Bronchial epithelial cell (primary cell): ENCODE results near the gene CNTN5. TPM values are rescaled to one million over a fixed set of nuclear protein-coding genes. Genes with fewer than 3 reads are reported as not detected.
A peak's percentile ranks its signal among the peaks of the same experiment; 100 is the strongest.

ENCODE experiments used
- DNase-seq: peaks from one replicate; pipeline ENCODE4 v3.0.0-alpha.2; 2010; ENCODE audit warnings: low read depth
- FAIRE-seq: peaks from 2 replicates; lab custom pipeline; 2011; peaks lifted over from hg19 to GRCh38; lab: Jason Lieb, UNC
- H3K27me3 ChIP-seq: 2 replicates; pipeline ENCODE4 v1.5.1; 2011; ENCODE audit warnings: low read length; ENCODE audit not compliant: control insufficient read depth, insufficient read depth
- H3K36me3 ChIP-seq: 2 replicates; pipeline ENCODE4 v1.5.1; 2011; ENCODE audit warnings: low read length; ENCODE audit not compliant: control insufficient read depth, insufficient read depth
- H3K4me3 ChIP-seq: 2 replicates; pipeline ENCODE4 v1.5.1; 2011; ENCODE audit warnings: mild to moderate bottlenecking, low read depth, low read length, control low read depth
- total RNA-seq: library from RNA; depleted of rRNA; stranded (reverse); fragments of >200 nt; gene quantifications from 2 replicates; pipeline ENCODE4 v1.2.1, GENCODE V29; 2014
- TF ChIP-seq, protein P1 (sequence below): IDR thresholded peaks from 2 replicates; pipeline ENCODE4 v1.5.1; 2011; ENCODE audit warnings: mild to moderate bottlenecking, moderate library complexity, low read length, control low read depth, inconsistent platforms; ENCODE audit not compliant: insufficient read depth, severe bottlenecking

CNTN5 gene
- total RNA-seq, 1 donor from 2014 or later, result not detected

DNA sequence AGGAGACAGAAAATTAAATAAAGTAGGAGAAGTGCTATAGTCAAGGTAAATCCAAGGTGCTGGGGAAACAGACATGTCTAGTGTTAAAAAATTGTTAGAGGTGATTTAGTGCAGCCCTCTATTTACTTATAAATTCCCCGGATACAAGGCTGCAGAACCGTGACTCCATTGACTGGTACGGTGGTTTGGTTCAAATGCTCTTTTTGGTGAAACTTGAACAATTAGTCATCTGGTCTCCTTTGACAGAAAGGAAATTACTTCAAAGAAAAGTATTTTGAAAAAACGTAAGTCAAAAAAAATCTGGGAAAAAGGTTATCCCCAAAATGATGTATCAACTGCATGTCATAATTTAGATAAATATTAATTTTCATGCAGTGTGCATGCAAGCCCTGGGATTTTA is 399.2 kb downstream of the CNTN5 start:
- FAIRE-seq (no peak), DNase-seq (peak; percentile 0)
- no peaks in the 10 kb centered on the region for H3K36me3 ChIP-seq
- H3K27me3 ChIP-seq, result no peaks in the 10 kb centered on the region
- no peak overlapping the region for H3K4me3 ChIP-seq
- TF ChIP-seq, protein P1, sequence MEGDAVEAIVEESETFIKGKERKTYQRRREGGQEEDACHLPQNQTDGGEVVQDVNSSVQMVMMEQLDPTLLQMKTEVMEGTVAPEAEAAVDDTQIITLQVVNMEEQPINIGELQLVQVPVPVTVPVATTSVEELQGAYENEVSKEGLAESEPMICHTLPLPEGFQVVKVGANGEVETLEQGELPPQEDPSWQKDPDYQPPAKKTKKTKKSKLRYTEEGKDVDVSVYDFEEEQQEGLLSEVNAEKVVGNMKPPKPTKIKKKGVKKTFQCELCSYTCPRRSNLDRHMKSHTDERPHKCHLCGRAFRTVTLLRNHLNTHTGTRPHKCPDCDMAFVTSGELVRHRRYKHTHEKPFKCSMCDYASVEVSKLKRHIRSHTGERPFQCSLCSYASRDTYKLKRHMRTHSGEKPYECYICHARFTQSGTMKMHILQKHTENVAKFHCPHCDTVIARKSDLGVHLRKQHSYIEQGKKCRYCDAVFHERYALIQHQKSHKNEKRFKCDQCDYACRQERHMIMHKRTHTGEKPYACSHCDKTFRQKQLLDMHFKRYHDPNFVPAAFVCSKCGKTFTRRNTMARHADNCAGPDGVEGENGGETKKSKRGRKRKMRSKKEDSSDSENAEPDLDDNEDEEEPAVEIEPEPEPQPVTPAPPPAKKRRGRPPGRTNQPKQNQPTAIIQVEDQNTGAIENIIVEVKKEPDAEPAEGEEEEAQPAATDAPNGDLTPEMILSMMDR, result no peak

- peak; percentile 5 for DNase-seq
- no peak for FAIRE-seq
- no peak overlapping the region for H3K4me3 ChIP-seq
Observed at GRCh38 chr11:99422581-99423427, 402.1 kb downstream of the CNTN5 start.

DNA sequence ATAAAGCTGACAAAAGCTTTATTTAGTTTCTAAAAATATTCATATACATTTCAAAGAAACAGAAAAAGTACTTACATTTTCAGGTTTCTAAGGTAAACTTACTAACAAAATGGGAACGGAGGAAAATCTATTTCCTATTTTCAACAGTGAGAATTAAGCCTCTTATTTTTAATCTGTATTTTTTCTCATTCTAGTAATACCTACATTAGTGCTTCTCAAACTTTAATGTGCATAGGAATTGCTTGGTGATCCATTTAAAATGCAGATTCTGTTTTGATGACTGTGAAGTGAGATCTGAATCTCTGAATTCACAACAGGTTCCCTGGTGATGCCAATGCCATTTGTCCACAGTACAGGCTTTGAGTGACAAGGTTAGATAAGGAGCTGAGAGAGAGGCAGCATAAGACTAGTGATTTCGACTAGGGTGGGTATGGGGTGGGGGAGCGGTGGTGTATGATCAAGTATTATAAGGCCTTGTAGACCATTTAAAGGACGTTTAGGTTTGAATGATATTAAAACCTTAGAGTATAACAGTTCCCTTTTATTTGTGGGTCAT is 402.8 kb downstream of the CNTN5 start:
- FAIRE-seq (no peak), DNase-seq (no peak)
- TF ChIP-seq, protein P1, result no peak
- Histone ChIP-seq H3K4me3 (no peak overlapping the region), H3K27me3 (no peaks in the 10 kb centered on the region), H3K36me3 (no peaks in the 10 kb centered on the region)

More at GRCh38 chr11:99422581-99423427, 402.1 kb downstream of the CNTN5 start:
- H3K27me3 ChIP-seq, result no peaks in the 10 kb centered on the region
- H3K36me3 ChIP-seq, result no peaks in the 10 kb centered on the region
- TF ChIP-seq, protein P1, result no peak

DNA sequence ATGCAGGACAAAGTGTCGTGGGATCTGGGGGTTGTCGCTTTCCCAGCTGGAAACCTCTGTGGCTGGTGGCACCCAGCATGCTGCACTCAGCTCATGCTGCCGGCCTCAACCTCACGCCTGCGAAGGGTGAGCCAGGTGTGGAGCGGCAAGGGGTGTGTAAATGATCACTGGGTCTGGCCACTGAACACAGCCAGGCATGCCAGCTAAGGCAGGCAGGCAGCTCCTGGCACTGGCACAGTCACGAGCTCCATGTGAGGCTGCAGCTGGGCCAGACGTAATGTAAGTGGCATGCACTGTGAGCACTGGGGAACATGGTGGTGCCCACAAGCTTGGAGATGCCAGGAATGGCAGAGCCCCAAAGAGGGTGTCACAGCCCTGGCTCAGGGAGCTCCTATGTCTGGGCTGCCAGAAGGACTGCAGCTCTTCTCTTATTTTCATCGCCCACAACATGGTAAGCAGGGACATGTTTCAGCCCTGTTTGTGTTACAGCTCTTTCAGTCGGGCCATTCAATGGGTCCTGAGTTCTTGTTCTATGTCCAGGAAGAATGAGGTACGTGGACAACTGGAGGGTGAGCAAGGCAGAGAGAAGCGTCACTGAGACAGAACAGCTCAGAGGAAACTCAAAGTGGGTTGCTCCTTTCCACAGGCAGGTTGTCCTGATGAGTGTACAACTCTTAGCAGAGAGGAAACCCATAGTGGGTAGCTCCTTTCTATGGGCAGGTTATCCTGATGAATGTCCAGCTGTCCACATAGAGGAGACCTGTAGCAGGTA is 403.8 kb downstream of the CNTN5 start:
- H3K27me3 ChIP-seq, result no peaks in the 10 kb centered on the region
- DNase-seq, result no peak
- no peak overlapping the region for H3K4me3 ChIP-seq

DNA sequence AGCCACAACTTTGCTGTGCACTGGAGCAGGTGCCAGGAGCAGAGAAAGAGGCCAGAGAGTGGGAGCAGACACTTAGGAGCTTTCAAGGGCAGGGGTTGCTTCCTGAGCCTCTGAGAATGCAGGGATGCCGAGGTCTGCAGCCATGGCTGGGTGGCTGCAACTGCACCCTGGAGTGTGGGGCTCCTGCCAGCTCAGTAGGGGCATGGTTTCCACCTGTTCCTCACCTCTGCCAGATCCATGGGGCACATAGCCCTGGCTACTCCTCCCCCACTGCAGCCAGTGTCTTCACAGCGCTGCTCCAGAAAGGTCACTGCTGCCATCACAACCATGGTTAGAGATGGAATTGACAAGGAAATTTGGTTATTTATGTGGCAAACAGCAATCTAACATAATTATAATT is 404.8 kb downstream of the CNTN5 start:
- no peaks in the 10 kb centered on the region for H3K36me3 ChIP-seq
- TF ChIP-seq, protein P1, result no peak
- H3K27me3 ChIP-seq, result no peaks in the 10 kb centered on the region
- FAIRE-seq (no peak), DNase-seq (no peak)
- no peak overlapping the region for H3K4me3 ChIP-seq

More for the DNA sequence above, 403.8 kb downstream of the CNTN5 start:
- H3K36me3 ChIP-seq, result no peaks in the 10 kb centered on the region
- no peak for FAIRE-seq
- TF ChIP-seq, protein P1, result no peak
